Measurements from ENCODE around the gene FGFBP2. TPM values are rescaled to one million over a fixed set of nuclear protein-coding genes. Genes with fewer than 3 reads are reported as not detected.

The FGFBP2 gene
- total RNA-seq, 3 donors from 2014 or later = 4.0 TPM; not detected in 2

DNA sequence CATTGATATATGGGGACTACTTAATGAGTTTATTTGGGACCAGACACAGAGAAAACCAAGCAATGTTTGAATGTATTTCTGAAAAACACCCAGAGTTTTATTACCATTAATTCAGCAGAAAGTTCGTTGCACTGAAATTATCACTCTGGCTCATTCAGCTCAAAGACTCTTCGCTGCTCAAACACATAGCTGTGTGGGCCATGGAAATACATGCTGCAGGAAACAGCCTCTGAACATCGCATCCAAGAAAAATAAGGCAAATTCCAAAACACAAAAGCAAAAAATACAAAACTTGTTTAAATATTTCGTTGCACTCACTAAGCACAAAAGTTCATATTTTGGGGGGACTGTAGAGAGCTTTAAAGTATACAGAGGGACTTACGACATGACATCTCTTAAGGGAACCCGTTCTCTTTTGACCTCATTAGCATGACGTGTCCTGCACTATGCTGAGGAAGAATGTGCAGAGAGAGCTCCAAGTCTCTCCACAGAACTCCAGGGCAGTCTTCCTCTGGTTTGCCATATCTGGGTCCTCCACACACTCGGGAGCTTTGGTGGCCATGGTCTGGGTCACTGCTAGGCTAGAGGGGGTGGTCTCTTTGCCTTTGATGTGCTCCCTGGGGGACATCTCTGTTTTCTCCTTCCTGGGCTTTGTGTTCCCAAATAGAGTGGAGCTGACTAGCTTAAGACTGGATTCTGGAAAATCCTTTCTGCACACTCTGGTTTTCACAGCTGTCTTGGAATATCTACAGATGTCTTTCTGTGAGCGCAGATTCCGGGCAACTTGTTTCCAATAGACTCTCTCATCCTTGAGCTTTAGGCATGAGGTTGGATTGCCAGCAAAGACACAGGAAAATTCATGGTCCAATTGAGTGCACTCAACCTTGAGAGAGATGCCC lies 27.2 kb downstream of the FGFBP2 start:
- ATAC-seq = no peak
- Histone ChIP-seq H3K9me3 (no peaks in the 10 kb centered on the region), H3K4me3 (no peak overlapping the region), H3K4me1 (ENCODE audit: low read depth) (no peaks in the 10 kb centered on the region), H3K36me3 (ENCODE audit: low read depth) (no peaks in the 10 kb centered on the region)
- intact Hi-C loops (cut with DNase I, micrococcal nuclease) = no loop called here
- no peak for DNase-seq
- TF ChIP-seq, protein P1, sequence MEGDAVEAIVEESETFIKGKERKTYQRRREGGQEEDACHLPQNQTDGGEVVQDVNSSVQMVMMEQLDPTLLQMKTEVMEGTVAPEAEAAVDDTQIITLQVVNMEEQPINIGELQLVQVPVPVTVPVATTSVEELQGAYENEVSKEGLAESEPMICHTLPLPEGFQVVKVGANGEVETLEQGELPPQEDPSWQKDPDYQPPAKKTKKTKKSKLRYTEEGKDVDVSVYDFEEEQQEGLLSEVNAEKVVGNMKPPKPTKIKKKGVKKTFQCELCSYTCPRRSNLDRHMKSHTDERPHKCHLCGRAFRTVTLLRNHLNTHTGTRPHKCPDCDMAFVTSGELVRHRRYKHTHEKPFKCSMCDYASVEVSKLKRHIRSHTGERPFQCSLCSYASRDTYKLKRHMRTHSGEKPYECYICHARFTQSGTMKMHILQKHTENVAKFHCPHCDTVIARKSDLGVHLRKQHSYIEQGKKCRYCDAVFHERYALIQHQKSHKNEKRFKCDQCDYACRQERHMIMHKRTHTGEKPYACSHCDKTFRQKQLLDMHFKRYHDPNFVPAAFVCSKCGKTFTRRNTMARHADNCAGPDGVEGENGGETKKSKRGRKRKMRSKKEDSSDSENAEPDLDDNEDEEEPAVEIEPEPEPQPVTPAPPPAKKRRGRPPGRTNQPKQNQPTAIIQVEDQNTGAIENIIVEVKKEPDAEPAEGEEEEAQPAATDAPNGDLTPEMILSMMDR (IDR thresholded peaks at IDR 0.05) = no peak

DNA sequence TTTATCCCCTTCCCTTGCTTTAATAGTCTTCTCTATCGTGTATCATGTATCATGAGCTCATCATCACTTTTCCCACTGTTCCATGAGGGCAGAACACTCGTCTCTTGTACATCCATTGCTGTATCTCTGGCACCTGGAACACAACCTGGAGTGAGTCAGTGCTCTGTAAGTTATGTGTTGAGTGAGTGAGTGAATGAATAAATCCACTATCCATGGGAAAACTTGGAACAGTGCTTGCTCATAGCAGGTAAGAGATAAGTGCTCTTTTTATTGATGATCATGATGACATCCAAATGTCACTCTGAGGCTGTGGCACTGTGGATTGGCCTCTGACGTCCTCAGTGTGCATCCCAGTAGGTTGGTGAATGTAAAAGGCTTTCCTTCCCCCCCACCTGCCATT lies 28.7 kb downstream of the FGFBP2 start:
- no peaks in the 10 kb centered on the region for H3K4me1 ChIP-seq (ENCODE audit: low read depth)
- ATAC-seq (no peak), DNase-seq (no peak)
- H3K36me3 ChIP-seq (ENCODE audit: low read depth) = no peaks in the 10 kb centered on the region
- no peaks in the 10 kb centered on the region for H3K9me3 ChIP-seq
- intact Hi-C loops (cut with DNase I, micrococcal nuclease) = no loop called here
- TF ChIP-seq, protein P1 (IDR thresholded peaks at IDR 0.05) = no peak
- no peak overlapping the region for H3K4me3 ChIP-seq

DNA sequence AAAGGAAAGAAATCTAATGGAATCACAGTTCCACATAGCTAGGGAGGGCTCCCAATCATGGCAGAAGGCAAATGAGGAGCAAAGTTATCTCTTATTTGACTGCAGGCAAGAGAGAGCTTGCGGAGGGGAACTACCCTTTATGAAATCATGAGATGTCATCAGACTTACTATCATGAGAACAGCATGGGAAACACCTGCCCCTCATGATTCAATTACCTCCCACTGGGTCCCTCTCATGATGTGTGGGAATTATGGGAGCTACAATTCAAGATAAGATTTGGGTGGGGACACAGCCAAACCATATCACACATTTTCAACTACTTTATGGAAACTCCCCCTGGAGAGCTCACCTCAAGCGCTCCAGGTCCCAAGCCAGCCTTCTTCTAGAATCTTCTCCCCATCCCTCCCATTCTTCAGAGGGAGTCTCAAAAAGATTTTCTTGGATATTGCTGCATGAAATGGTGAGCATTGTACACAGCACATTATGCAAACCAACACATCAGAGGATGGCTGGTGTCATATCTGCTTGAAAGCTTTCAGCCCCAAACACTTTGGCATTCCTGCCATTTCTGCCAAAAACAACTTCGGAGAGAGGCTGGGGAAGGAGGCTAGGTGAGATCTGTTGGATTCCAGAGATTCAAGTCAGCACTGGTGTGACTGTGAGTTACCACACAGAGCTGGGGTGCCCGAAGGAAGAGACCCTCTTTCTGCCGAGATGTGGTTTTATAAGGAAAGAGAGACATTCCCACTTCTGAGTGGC lies 31.3 kb downstream of the FGFBP2 start:
- intact Hi-C loops (cut with DNase I, micrococcal nuclease) = no loop called here
- H3K4me1 ChIP-seq (ENCODE audit: low read depth) = no peaks in the 10 kb centered on the region
- no peak overlapping the region for H3K4me3 ChIP-seq
- TF ChIP-seq, protein P1 (IDR thresholded peaks at IDR 0.05) = no peak
- ATAC-seq (no peak), DNase-seq (no peak)
- H3K9me3 ChIP-seq = no peaks in the 10 kb centered on the region
- no peaks in the 10 kb centered on the region for H3K36me3 ChIP-seq (ENCODE audit: low read depth)

DNA sequence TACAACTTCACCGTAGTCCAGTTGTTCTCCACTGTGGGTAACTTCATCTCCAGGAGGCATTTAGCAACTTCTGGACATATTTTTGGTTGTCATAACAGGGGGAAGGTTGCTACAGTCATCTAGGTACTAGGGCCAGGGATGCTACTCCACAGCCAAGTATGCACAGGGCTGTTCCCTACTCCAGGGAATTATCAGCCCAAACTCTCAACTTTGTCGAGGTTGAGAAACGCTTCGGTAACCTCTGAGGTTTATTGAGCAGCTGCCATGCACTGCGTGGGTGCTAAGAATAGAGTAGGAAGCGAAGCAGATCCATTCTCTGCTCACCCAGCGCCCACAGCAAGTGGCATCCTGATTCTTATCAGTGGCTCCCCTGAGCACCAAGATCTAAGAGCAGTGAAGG lies 32.7 kb downstream of the FGFBP2 start:
- no peak overlapping the region for H3K4me3 ChIP-seq
- no peak for DNase-seq
- H3K36me3 ChIP-seq (ENCODE audit: low read depth) = no peaks in the 10 kb centered on the region
- ATAC-seq = no peak
- H3K4me1 ChIP-seq (ENCODE audit: low read depth) = no peaks in the 10 kb centered on the region
- TF ChIP-seq, protein P1 (IDR thresholded peaks at IDR 0.05) = no peak
- intact Hi-C loops (cut with DNase I, micrococcal nuclease) = no loop called here
- H3K9me3 ChIP-seq = no peaks in the 10 kb centered on the region

DNA sequence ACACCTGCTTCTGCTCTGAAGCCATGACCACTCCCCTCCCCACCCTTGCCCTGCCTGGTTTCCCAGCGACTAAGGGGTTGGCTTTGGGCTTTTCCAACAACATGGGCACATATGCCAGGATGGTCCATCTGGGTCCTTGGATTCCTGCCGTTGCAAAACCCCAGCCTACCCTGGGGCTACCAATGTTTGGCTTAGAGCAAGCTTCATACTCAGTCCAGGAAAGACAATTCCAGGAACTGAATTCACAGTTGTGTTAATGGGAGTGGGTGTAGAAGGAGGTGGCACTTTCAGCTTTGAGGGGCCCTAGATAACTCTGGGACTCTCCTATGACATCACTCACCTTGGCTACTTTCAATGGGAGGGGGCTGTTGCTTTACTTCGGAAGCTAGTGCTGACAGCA lies 33.4 kb downstream of the FGFBP2 start:
- TF ChIP-seq, protein P1 (IDR thresholded peaks at IDR 0.05) = no peak
- Histone ChIP-seq H3K4me3 (no peak overlapping the region), H3K4me1 (ENCODE audit: low read depth) (no peaks in the 10 kb centered on the region), H3K36me3 (ENCODE audit: low read depth) (no peaks in the 10 kb centered on the region), H3K9me3 (no peaks in the 10 kb centered on the region)
- DNase-seq (no peak), ATAC-seq (no peak)
- intact Hi-C loops (cut with DNase I, micrococcal nuclease) = no loop called here

Data from mucosa of descending colon (tissue), 3 donors.